ENCODE results near the gene RUNX2. TPM values are rescaled to one million over a fixed set of nuclear protein-coding genes. Genes with fewer than 3 reads are reported as not detected.

Gene RUNX2
- total and polyA plus RNA-seq, 9 of the 15 experiments (the other 6 are each of a cell fraction or from before 2014, with no cell fraction given) = 0.29 to 1.00 (median 0.43) TPM

DNA sequence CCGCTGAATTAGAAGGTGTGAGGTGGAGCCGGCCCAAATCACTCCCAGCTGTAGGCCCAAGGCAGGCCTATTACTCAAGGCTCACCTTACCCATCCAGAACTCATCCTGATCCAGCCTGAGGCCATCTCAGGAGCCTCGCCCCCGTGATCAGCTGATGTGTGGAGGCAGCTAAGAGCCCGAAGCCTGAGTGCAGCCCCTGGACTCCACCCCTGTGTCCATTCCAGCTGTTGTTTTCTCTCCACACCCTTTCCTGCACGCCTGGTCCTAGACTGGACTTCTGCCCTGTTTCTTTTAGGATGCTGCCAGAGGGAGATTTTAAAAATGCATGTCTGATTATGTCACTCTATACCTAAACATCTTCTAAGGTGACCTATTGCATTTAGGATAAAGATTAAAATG, 174.3 kb downstream of the RUNX2 start:
- intact Hi-C loops (cut with micrococcal nuclease) = no loop called here
- H3K4me3 ChIP-seq = no peak overlapping the region
- H3K9me3 ChIP-seq (replicated peaks; ENCODE audit: control insufficient read depth, insufficient read depth, low read depth, low read length) = no peaks in the 10 kb centered on the region
- no peaks in the 10 kb centered on the region for H3K9me1 ChIP-seq (ENCODE audit: control insufficient read depth, insufficient read depth, low read length)
- H3K79me2 ChIP-seq (ENCODE audit: control insufficient read depth, insufficient read depth, low read length) = no peaks in the 10 kb centered on the region
- no peaks in the 10 kb centered on the region for H4K20me1 ChIP-seq (replicated peaks; ENCODE audit: control insufficient read depth, insufficient read depth, low read length)
- no peaks in the 10 kb centered on the region for H3K27me3 ChIP-seq (ENCODE audit: control insufficient read depth in 2 of 2, insufficient read depth in 2 of 2, low read length in 2 of 2)
- BruUV-seq (replicated peaks) = no TSS peak
- H3K4me2 ChIP-seq (ENCODE audit: insufficient read depth, low read length) = no peak overlapping the region
- H3K27ac ChIP-seq (ENCODE audit: extremely low read depth, low read depth, low read length) = no peak overlapping the region
- H3K36me3 ChIP-seq (ENCODE audit: control insufficient read depth, insufficient read depth, low read length) = no peaks in the 10 kb centered on the region
- no peak for FAIRE-seq
- in situ Hi-C loops (cut with MboI) = no loop called here
- 25% methylated on average over 6 of the region's 6 CpGs for WGBS (ENCODE audit: insufficient coverage, low coverage, missing lambda C conversion rate)
- H3K4me1 ChIP-seq (replicated peaks in 1 of 2; ENCODE audit: control insufficient read depth in 2 of 2, insufficient read depth in 2 of 2, low read length in 2 of 2) = peaks cover 0 to 14% of the 10 kb centered on the region in 2 experiments; a peak in 1 of 5 replicates
- no peak for ATAC-seq
- DNase-seq (ENCODE audit: extremely low read depth in 1 of 4, low spot score in 3 of 4) = no peak
- ChIA-PET POLR2A (interaction anchor here (0.7 to 1.1 kb wide), 2 partner anchors 13 to 349 kb away, joined by 3 read pairs; no protein-coding TSS in a partner anchor), CTCF (ENCODE audit: low intra/inter-chr PET ratio) (no interaction called here)
- H3K9ac ChIP-seq (ENCODE audit: insufficient read depth in 1 of 2, low read depth in 2 of 2, low read length in 2 of 2) = no peak overlapping the region
- H2AFZ ChIP-seq (ENCODE audit: low read depth, low read length) = no peak overlapping the region
- TF ChIP-seq, protein P1, sequence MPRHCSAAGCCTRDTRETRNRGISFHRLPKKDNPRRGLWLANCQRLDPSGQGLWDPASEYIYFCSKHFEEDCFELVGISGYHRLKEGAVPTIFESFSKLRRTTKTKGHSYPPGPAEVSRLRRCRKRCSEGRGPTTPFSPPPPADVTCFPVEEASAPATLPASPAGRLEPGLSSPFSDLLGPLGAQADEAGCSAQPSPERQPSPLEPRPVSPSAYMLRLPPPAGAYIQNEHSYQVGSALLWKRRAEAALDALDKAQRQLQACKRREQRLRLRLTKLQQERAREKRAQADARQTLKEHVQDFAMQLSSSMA (CRISPR knock-in tag; IDR thresholded peaks at IDR 0.05) = no peak
- TF ChIP-seq, protein P2, sequence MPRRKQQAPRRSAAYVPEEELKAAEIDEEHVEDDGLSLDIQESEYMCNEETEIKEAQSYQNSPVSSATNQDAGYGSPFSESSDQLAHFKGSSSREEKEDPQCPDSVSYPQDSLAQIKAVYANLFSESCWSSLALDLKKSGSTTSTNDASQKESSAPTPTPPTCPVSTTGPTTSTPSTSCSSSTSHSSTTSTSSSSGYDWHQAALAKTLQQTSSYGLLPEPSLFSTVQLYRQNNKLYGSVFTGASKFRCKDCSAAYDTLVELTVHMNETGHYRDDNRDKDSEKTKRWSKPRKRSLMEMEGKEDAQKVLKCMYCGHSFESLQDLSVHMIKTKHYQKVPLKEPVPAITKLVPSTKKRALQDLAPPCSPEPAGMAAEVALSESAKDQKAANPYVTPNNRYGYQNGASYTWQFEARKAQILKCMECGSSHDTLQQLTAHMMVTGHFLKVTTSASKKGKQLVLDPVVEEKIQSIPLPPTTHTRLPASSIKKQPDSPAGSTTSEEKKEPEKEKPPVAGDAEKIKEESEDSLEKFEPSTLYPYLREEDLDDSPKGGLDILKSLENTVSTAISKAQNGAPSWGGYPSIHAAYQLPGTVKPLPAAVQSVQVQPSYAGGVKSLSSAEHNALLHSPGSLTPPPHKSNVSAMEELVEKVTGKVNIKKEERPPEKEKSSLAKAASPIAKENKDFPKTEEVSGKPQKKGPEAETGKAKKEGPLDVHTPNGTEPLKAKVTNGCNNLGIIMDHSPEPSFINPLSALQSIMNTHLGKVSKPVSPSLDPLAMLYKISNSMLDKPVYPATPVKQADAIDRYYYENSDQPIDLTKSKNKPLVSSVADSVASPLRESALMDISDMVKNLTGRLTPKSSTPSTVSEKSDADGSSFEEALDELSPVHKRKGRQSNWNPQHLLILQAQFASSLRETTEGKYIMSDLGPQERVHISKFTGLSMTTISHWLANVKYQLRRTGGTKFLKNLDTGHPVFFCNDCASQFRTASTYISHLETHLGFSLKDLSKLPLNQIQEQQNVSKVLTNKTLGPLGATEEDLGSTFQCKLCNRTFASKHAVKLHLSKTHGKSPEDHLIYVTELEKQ (CRISPR knock-in tag; IDR thresholded peaks at IDR 0.05) = no peak
- TF ChIP-seq, protein P3, sequence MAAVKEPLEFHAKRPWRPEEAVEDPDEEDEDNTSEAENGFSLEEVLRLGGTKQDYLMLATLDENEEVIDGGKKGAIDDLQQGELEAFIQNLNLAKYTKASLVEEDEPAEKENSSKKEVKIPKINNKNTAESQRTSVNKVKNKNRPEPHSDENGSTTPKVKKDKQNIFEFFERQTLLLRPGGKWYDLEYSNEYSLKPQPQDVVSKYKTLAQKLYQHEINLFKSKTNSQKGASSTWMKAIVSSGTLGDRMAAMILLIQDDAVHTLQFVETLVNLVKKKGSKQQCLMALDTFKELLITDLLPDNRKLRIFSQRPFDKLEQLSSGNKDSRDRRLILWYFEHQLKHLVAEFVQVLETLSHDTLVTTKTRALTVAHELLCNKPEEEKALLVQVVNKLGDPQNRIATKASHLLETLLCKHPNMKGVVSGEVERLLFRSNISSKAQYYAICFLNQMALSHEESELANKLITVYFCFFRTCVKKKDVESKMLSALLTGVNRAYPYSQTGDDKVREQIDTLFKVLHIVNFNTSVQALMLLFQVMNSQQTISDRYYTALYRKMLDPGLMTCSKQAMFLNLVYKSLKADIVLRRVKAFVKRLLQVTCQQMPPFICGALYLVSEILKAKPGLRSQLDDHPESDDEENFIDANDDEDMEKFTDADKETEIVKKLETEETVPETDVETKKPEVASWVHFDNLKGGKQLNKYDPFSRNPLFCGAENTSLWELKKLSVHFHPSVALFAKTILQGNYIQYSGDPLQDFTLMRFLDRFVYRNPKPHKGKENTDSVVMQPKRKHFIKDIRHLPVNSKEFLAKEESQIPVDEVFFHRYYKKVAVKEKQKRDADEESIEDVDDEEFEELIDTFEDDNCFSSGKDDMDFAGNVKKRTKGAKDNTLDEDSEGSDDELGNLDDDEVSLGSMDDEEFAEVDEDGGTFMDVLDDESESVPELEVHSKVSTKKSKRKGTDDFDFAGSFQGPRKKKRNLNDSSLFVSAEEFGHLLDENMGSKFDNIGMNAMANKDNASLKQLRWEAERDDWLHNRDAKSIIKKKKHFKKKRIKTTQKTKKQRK (IDR thresholded peaks at IDR 0.05; ENCODE audit: borderline replicate concordance, low read depth, low read length) = no peak
- TF ChIP-seq NFYB (IDR thresholded peaks at IDR 0.05; ENCODE audit: extremely low read depth, insufficient read length) (no peak), DNMT1 (IDR thresholded peaks at IDR 0.05) (no peak), EP400 (IDR thresholded peaks at IDR 0.05) (no peak), ZNF175 (CRISPR knock-in tag; IDR thresholded peaks at IDR 0.05; ENCODE audit: low read depth) (no peak), RNF2 (IDR thresholded peaks at IDR 0.05) (no peak), EZH2 (IDR thresholded peaks at IDR 0.05; ENCODE audit: borderline replicate concordance, low read depth, low read length) (no peak)
- TF ChIP-seq, protein P4, sequence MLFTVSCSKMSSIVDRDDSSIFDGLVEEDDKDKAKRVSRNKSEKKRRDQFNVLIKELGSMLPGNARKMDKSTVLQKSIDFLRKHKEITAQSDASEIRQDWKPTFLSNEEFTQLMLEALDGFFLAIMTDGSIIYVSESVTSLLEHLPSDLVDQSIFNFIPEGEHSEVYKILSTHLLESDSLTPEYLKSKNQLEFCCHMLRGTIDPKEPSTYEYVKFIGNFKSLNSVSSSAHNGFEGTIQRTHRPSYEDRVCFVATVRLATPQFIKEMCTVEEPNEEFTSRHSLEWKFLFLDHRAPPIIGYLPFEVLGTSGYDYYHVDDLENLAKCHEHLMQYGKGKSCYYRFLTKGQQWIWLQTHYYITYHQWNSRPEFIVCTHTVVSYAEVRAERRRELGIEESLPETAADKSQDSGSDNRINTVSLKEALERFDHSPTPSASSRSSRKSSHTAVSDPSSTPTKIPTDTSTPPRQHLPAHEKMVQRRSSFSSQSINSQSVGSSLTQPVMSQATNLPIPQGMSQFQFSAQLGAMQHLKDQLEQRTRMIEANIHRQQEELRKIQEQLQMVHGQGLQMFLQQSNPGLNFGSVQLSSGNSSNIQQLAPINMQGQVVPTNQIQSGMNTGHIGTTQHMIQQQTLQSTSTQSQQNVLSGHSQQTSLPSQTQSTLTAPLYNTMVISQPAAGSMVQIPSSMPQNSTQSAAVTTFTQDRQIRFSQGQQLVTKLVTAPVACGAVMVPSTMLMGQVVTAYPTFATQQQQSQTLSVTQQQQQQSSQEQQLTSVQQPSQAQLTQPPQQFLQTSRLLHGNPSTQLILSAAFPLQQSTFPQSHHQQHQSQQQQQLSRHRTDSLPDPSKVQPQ (CRISPR knock-in tag; IDR thresholded peaks at IDR 0.05; ENCODE audit: borderline replicate concordance) = no peak
- TF ChIP-seq, protein P5, sequence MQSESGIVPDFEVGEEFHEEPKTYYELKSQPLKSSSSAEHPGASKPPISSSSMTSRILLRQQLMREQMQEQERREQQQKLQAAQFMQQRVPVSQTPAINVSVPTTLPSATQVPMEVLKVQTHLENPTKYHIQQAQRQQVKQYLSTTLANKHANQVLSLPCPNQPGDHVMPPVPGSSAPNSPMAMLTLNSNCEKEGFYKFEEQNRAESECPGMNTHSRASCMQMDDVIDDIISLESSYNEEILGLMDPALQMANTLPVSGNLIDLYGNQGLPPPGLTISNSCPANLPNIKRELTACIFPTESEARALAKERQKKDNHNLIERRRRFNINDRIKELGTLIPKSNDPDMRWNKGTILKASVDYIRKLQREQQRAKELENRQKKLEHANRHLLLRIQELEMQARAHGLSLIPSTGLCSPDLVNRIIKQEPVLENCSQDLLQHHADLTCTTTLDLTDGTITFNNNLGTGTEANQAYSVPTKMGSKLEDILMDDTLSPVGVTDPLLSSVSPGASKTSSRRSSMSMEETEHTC (IDR thresholded peaks at IDR 0.05) = no peak

Data from K562 (cell line).